Activated CD4-positive, alpha-beta memory T cell treated with anti-CD3 and anti-CD28 coated beads, Interleukin-2, amount 10 ng/mL, durations not matched to agents 7 days and 5 days (primary cell): ENCODE results near the gene DLL1. TPM values are rescaled to one million over a fixed set of nuclear protein-coding genes. Genes with fewer than 3 reads are reported as not detected.
"Not testable (repeated sequence)": the region's sequence is repeated elsewhere in the genome, so short reads cannot be mapped to it uniquely, and the experiment has no call there.

Experiments used
- CTCF ChIA-PET: fragments of 350-600 bp; sonication (Branson Sonifier 250); formaldehyde crosslinking; loops from one replicate; lab custom pipeline; 2021; ENCODE audit warnings: antibody characterized with exemption, inconsistent platforms; lab: Charles Lee
- POLR2A ChIA-PET: fragments of 350-600 bp; sonication (Branson Sonifier 250); formaldehyde crosslinking; loops from one replicate; lab custom pipeline; 2021; ENCODE audit warnings: antibody characterized with exemption; lab: Charles Lee
- DNase-seq: peaks from one replicate; pipeline ENCODE4 v3.0.0-alpha.2; 2020
- H3K27ac Mint-ChIP-seq: one replicate; pipeline ENCODE4 v1.8.0; 2021; ENCODE audit warnings: mild to moderate bottlenecking, mixed read lengths
- H3K27me3 Mint-ChIP-seq: one replicate; pipeline ENCODE4 v1.8.0; 2021; ENCODE audit warnings: mixed read lengths
- H3K36me3 Mint-ChIP-seq: one replicate; pipeline ENCODE4 v1.8.0; 2021; ENCODE audit warnings: low read depth, mixed read lengths
- H3K4me1 Mint-ChIP-seq: one replicate; pipeline ENCODE4 v1.8.0; 2021; ENCODE audit warnings: mixed read lengths
- H3K4me3 Mint-ChIP-seq: one replicate; pipeline ENCODE4 v1.8.0; 2021; ENCODE audit warnings: mild to moderate bottlenecking, mixed read lengths
- H3K9me3 Mint-ChIP-seq: one replicate; pipeline ENCODE4 v1.8.0; 2021; ENCODE audit warnings: mixed read lengths
- total RNA-seq, 2 experiments: library from RNA; stranded (reverse); gene quantifications; one replicate each; pipeline ENCODE4 v1.2.3, GENCODE V29; 2021

DLL1 gene
- total RNA-seq: under 1 TPM in 1 of 2 experiments, not detected in 1; 0.20 TPM

DNA sequence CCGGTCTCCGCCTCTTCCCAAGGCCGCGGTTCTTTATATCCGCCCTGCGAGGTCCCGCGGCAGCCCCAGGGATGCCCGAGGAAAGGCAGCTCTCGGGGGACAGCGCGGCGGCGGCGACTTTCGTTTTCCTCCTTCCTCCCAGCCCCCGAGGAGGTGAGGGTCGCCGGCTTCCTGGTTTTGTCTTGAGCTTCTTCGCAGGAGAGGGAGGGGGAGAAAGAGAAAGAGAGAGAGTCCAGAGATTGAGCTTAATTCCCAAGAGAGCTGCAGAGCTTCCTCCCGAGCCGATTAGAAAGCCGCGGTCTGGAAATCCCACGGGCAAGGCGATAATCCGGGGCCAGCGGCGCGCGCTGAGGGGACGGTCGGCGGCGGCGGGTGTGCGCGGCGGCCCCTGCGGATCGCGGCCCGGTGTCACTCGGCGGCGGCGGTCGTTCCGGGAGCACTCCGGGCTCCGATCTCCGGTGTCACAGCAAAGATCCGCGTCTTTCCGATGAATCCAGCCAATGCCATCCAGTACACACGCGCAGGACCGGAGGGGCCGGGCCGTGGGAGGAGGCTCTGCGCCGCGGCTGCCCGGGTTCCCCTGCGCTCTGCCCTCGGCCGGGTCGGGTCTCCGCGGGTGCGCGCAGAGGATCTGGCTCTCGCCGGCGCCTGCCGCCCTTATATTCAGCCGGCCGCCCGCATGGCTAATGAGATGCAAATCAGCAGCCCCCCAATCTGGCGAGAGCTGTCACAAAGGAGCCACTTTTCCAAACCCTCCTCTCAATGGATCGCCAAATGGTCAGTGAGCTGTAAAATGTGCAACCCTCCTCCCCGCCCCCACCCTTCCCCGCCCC is at the start of gene DLL1:
DLL1 (minus strand) TSS at position 783 of the 833 bp plus-strand sequence. CDS start 939 bp downstream, outside the sequence.
- Mint-ChIP-seq H3K4me3 (peak within 1 kb of the TSS; percentile 67), H3K4me1 (peaks cover 41% of the 10 kb centered on the region), H3K27me3 (peaks cover 75% of the 10 kb centered on the region), H3K9me3 (no peaks in the 10 kb centered on the region), H3K36me3 (peaks cover 5% of the 10 kb centered on the region), H3K27ac (no peak within 1 kb of the TSS)
- POLR2A ChIA-PET: interaction anchor here (0.8 to 1.7 kb wide), 2 partner anchors 11 to 17 kb away, joined by 3 read pairs; no protein-coding TSS in a partner anchor
- CTCF ChIA-PET: interaction anchor here (0.7 to 0.9 kb wide), 3 partner anchors 240 to 501 kb away, joined by 3 to 4 read pairs (median 3); no protein-coding TSS in a partner anchor
- peak; percentile 29 for DNase-seq

- peaks cover 67% of the 10 kb centered on the region for H3K36me3 Mint-ChIP-seq
- H3K27me3 Mint-ChIP-seq, H3K9me3 Mint-ChIP-seq, POLR2A ChIA-PET, H3K4me3 Mint-ChIP-seq, DNase-seq, H3K4me1 Mint-ChIP-seq, CTCF ChIA-PET, H3K27ac Mint-ChIP-seq: not testable (repeated sequence)
Observed at GRCh38 chr6:170335199-170335598, 44.3 kb upstream of the DLL1 start.

GRCh38 chr6:170329321-170329720 is 38.4 kb upstream of the DLL1 start:
- DNase-seq: no peak
- Mint-ChIP-seq H3K27ac (no peak overlapping the region), H3K9me3 (no peaks in the 10 kb centered on the region), H3K4me1 (no peaks in the 10 kb centered on the region), H3K36me3 (peaks cover 50% of the 10 kb centered on the region), H3K4me3 (no peak overlapping the region), H3K27me3 (no peaks in the 10 kb centered on the region)
- ChIA-PET CTCF (no interaction called here), POLR2A (no interaction called here)

- Mint-ChIP-seq H3K4me1 (peaks cover 4% of the 10 kb centered on the region), H3K27ac (no peak overlapping the region), H3K36me3 (peaks cover 36% of the 10 kb centered on the region), H3K4me3 (no peak overlapping the region), H3K27me3 (no peaks in the 10 kb centered on the region), H3K9me3 (no peaks in the 10 kb centered on the region)
- no peak for DNase-seq
- ChIA-PET CTCF (no interaction called here), POLR2A (interaction anchor here (1.2 kb wide), 1 partner anchor 9 kb away, joined by 4 read pairs; no protein-coding TSS in a partner anchor)
Observed at GRCh38 chr6:170317718-170318117, 26.8 kb upstream of the DLL1 start.

- CTCF ChIA-PET: no interaction called here
- DNase-seq: no peak
Observed at GRCh38 chr6:170317076-170317475, 26.2 kb upstream of the DLL1 start.

DNA sequence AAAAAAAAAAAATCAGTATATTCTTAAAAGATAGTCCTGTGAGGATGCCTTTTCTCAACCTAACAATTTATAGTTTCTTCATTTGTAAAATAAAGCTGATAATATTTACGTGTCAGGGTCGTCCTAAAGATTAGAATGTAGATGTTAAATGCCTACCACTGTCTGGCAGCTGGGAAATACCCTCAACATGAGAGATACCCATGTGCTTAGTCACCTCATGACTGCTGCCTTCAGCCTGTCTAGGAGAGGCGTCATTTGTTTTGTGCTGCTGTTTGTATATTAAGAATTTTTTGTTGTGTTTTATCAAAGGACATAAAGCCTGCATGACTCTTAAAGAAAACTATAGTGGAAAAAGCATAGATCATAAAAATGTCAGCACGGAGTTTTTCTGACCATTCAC is 25.2 kb upstream of the DLL1 start:
- ChIA-PET CTCF (interaction anchor here (0.7 kb wide), 1 partner anchor 584 kb away, joined by 3 read pairs; no protein-coding TSS in a partner anchor), POLR2A (no interaction called here)
- peaks cover 9% of the 10 kb centered on the region for H3K4me1 Mint-ChIP-seq

More at GRCh38 chr6:170317076-170317475, 26.2 kb upstream of the DLL1 start:
- Mint-ChIP-seq H3K4me1 (peaks cover 7% of the 10 kb centered on the region), H3K4me3 (no peak overlapping the region), H3K27ac (no peak overlapping the region), H3K27me3 (no peaks in the 10 kb centered on the region), H3K36me3 (peaks cover 33% of the 10 kb centered on the region), H3K9me3 (no peaks in the 10 kb centered on the region)
- POLR2A ChIA-PET: no interaction called here

DNA sequence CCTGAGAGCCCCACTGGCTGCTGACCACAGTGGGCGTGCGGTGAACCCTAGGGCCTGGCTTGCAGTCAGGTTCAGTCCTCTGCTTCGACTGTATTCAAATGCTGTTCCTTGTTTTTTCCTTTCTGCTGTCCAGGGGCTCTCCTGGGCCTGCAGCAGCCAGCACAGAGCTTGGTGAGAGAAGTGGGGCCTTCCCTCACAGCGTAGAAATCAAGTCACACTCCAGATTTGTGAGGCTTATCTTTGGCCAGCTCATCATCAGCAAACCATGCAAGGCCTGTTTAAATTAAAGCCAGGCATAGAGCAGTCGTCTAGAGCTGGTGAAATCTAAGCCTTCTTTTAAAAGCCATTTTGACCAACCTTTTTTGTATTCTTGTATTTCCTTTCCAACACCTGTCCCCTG is 24.1 kb upstream of the DLL1 start:
- Mint-ChIP-seq H3K4me3 (no peak overlapping the region), H3K27me3 (no peaks in the 10 kb centered on the region), H3K9me3 (no peaks in the 10 kb centered on the region), H3K4me1 (peaks cover 9% of the 10 kb centered on the region), H3K27ac (no peak overlapping the region), H3K36me3 (peaks cover 29% of the 10 kb centered on the region)
- ChIA-PET POLR2A (no interaction called here), CTCF (no interaction called here)
- DNase-seq: no peak

More for the DNA sequence above, 25.2 kb upstream of the DLL1 start:
- no peak for DNase-seq
- Mint-ChIP-seq H3K27ac (no peak overlapping the region), H3K9me3 (no peaks in the 10 kb centered on the region), H3K27me3 (no peaks in the 10 kb centered on the region), H3K4me3 (no peak overlapping the region), H3K36me3 (peaks cover 35% of the 10 kb centered on the region)

GRCh38 chr6:170313716-170314295 is 22.9 kb upstream of the DLL1 start:
- H3K4me3 Mint-ChIP-seq: no peak overlapping the region
- peaks cover 23% of the 10 kb centered on the region for H3K36me3 Mint-ChIP-seq
- ChIA-PET CTCF (no interaction called here), POLR2A (no interaction called here)
- peaks cover 13% of the 10 kb centered on the region for H3K4me1 Mint-ChIP-seq
- H3K27me3 Mint-ChIP-seq: no peaks in the 10 kb centered on the region
- no peak overlapping the region for H3K27ac Mint-ChIP-seq
- no peaks in the 10 kb centered on the region for H3K9me3 Mint-ChIP-seq
- no peak for DNase-seq

- no peak for DNase-seq
- Mint-ChIP-seq H3K4me1 (peaks cover 22% of the 10 kb centered on the region), H3K27ac (no peak overlapping the region), H3K27me3 (no peaks in the 10 kb centered on the region), H3K4me3 (no peak overlapping the region), H3K9me3 (no peaks in the 10 kb centered on the region), H3K36me3 (peaks cover 28% of the 10 kb centered on the region)
- POLR2A ChIA-PET: no interaction called here
- CTCF ChIA-PET: no interaction called here
Observed at GRCh38 chr6:170312876-170313275, 22.0 kb upstream of the DLL1 start.

- Mint-ChIP-seq H3K27ac (no peak overlapping the region), H3K27me3 (no peaks in the 10 kb centered on the region), H3K4me3 (no peak overlapping the region), H3K9me3 (no peaks in the 10 kb centered on the region), H3K36me3 (peaks cover 31% of the 10 kb centered on the region), H3K4me1 (peaks cover 31% of the 10 kb centered on the region)
- no peak for DNase-seq
- POLR2A ChIA-PET: no interaction called here
- CTCF ChIA-PET: no interaction called here
Observed at GRCh38 chr6:170311696-170312095, 20.8 kb upstream of the DLL1 start.

DNA sequence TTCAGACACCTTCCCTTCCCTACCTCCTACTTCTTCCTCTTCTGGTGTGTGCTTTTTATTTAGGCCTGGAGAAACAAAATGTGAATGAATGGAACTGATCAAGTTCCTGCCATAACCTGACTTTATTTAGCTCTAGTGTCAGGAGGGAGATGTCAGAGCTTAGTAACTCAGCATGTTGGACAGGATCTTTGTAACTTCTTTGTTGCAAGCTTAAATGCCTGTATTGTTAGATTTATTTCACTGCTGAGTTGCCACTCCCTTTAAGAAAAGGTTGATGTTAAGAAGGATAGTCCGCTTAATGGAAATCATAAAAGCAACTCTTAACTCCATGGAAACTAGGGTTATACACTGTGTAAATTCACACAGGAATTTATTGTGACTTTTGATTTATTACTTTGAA is 17.9 kb upstream of the DLL1 start:
- Mint-ChIP-seq H3K27me3 (peaks cover 9% of the 10 kb centered on the region), H3K36me3 (peaks cover 31% of the 10 kb centered on the region), H3K27ac (no peak overlapping the region), H3K4me1 (peaks cover 36% of the 10 kb centered on the region), H3K4me3 (peak overlapping the region; percentile 22), H3K9me3 (no peaks in the 10 kb centered on the region)
- DNase-seq: no peak
- POLR2A ChIA-PET: interaction anchor here (0.8 to 2.0 kb wide), 2 partner anchors 9 to 22 kb away, joined by 4 to 5 read pairs; no protein-coding TSS in a partner anchor
- CTCF ChIA-PET: interaction anchor here (0.9 kb wide), 1 partner anchor 29 kb away, joined by 3 read pairs; no protein-coding TSS in a partner anchor

GRCh38 chr6:170307080-170307545 is 16.2 kb upstream of the DLL1 start:
- Mint-ChIP-seq H3K4me1 (peaks cover 30% of the 10 kb centered on the region), H3K4me3 (peak overlapping the region; percentile 88), H3K27me3 (peaks cover 13% of the 10 kb centered on the region), H3K9me3 (no peaks in the 10 kb centered on the region), H3K36me3 (peaks cover 26% of the 10 kb centered on the region), H3K27ac (peak overlapping the region; percentile 90)
- ChIA-PET POLR2A (interaction anchor here (0.6 to 2.0 kb wide), 9 partner anchors 13 to 606 kb away, joined by 3 to 7 read pairs (median 5); partner anchors contain the start of genes C6orf120, DLL1, PSMB1 and WDR27), CTCF (no interaction called here)
- DNase-seq: no peak
